Heart left ventricle (tissue), 16 donors: Measurements from ENCODE around the gene ATP6V0A1. TPM values are rescaled to one million over a fixed set of nuclear protein-coding genes. Genes with fewer than 3 reads are reported as not detected.
"Not testable (repeated sequence)": the region's sequence is repeated elsewhere in the genome, so short reads cannot be mapped to it uniquely, and the experiment has no call there.

Experiments used
- ATAC-seq, 4 donors: fragments of 200-7000 bp; cut with Tn5 transposase; one replicate each; pipeline ENCODE4 v1.9.1; 2020 to 2022; ENCODE audit warnings: moderate library complexity in 4 of 4, mild to moderate bottlenecking in 3 of 4, moderate number of reproducible peaks in 1 of 4
- DNase-seq, 5 donors: peaks; one replicate each; pipeline ENCODE4 v3.0.0-alpha.2; 2020
- H3K27ac ChIP-seq, 12 donors: fragments of 200-600 bp; sonication (generic) in 4 of 12; one replicate each; pipeline versions ENCODE4 v1.5.0 to v1.8.0; 2016 to 2022; ENCODE audit warnings: mild to moderate bottlenecking in 2 of 12
- H3K27me3 ChIP-seq, 9 donors: fragments of 200-600 bp; sonication (generic) in 2 of 9; one replicate each; pipeline versions ENCODE4 v1.5.1 to v1.8.0; 2016 to 2022; ENCODE audit warnings: mild to moderate bottlenecking in 3 of 9
- H3K36me3 ChIP-seq, 9 donors: fragments of 200-600 bp; sonication (generic) in 2 of 9; one replicate each; pipeline versions ENCODE4 v1.5.0 to v1.8.0; 2018 to 2022; ENCODE audit warnings: mild to moderate bottlenecking in 2 of 9
- H3K4me1 ChIP-seq, 12 donors: fragments of 200-600 bp; sonication (generic) in 4 of 12; one replicate each; pipeline versions ENCODE4 v1.5.0 to v1.8.0; 2016 to 2022; ENCODE audit warnings: mild to moderate bottlenecking in 3 of 12
- H3K4me3 ChIP-seq, 12 donors: fragments of 200-600 bp; sonication (generic) in 4 of 12; one replicate each; pipeline versions ENCODE4 v1.5.0 to v1.8.0; 2017 to 2022; ENCODE audit warnings: mild to moderate bottlenecking in 9 of 12, moderate library complexity in 4 of 12
- H3K9me3 ChIP-seq, 12 donors: fragments of 200-600 bp; sonication (generic) in 4 of 12; one replicate each; pipeline versions ENCODE4 v1.5.0 to v1.8.0; 2016 to 2022; ENCODE audit warnings: mild to moderate bottlenecking in 1 of 12
- CTCF ChIP-seq, 12 donors: fragments of 200-600 bp; sonication (generic) in 4 of 12; IDR thresholded peaks; one replicate each; pipeline versions ENCODE4 v1.5.0 to v1.8.0; 2018 to 2022; ENCODE audit warnings: antibody characterized with exemption in 12 of 12, mild to moderate bottlenecking in 5 of 12
- POLR2A ChIP-seq, 2 donors: fragments of 450-650 bp; IDR thresholded peaks; one replicate each; pipeline ENCODE4 v1.6.1; 2017; ENCODE audit warnings: antibody characterized with exemption in 2 of 2, mild to moderate bottlenecking in 2 of 2, moderate library complexity in 2 of 2
- WGBS, 4 donors: extraction: QIAGEN DNeasy Blood & Tissue Kit in 2 of 4; methylation state at CpG; one replicate each; pipeline versions ENCODE4 v1.1.5 to v1.1.7; 2013 to 2018; 5-methylcytosine and 5-hydroxymethylcytosine counted together
- intact Hi-C, 10 donors: fragments of 100-400 bp; cut with DNase I; formaldehyde crosslinking; loops; one replicate each; pipeline versions ENCODE4 v1.11.1 to v1.14.2; 2022
- polyA plus RNA-seq, 2 donors: library from polyadenylated mRNA; stranded (reverse); fragments of 200-250 nt; gene quantifications; one replicate each; pipeline ENCODE4 v1.2.3, GENCODE V29; 2013
- total RNA-seq, 9 donors: library from RNA; depleted of rRNA in 2 of 9; stranded (reverse); fragments of >200 nt in 2 of 9; fragmentation: NEBNext Ultra II Directional in 3 of 9; extraction: Animal tissue kit (Norgen Biotek cat#: 25700) in 3 of 9; gene quantifications; one replicate each; pipeline versions ENCODE4 v1.1.0 to v1.2.4, GENCODE V29; 2016 to 2023
- donor health status: ischemic (EF 13 %, LVEDD 7.1; RV severe dilation, severe dysfunction).
- donor health status: healthy with polysubstance abuse.
- donor health status: DM: no; HTN: yes; CAD: no.
- donor health status: DM: no; HTN: no; CAD: no.
- donor health status: ischemic (EF 25% LVEDD 6.9; RV normal size, moderate dysfunction).
- donor health status: ischemic (EF 25% LVEDD 5.7; RV mildly dilated, moderate dysfunction).
- donor health status: healthy.
- donor health status: DM: yes; HTN: yes; CAD: no.
- donor health status: ischemic (EF 35%, LVEDD 5.7; RV mildly dilated, moderate dysfunction).
- donor health status: nonischemic (EF 11% LVEDD 7.7; RV severe dilation, severe dysfunction).
- donor health status: DM: yes; HTN: yes; CAD: no.
- donor health status: PGD.
- donor health status: ischemic (EF 29% LVEDD 5.4; RV normal size, mild dysfunction).
- donor health status: nonischemic (EF 23%, LVEDD 6.1; RV moderate dilation, normal function).

The ATP6V0A1 gene
- total and polyA plus RNA-seq, 11 donors, result 24.3 to 65.9 (median 35.9) TPM

- Histone ChIP-seq H3K36me3 (peaks cover 0 to 67% (median 50%) of the 10 kb centered on the region in 9 donors), H3K27me3 (no peaks in the 10 kb centered on the region), H3K4me3 (no peak overlapping the region), H3K4me1 (peaks cover 4 to 20% (median 9%) of the 10 kb centered on the region in 12 donors), H3K9me3 (no peaks in the 10 kb centered on the region), H3K27ac (no peak overlapping the region)
- WGBS, 4 donors, result 78 to 89% (median 82%) methylated on average over 17 of the region's 17 CpGs
- no peak for ATAC-seq
- intact Hi-C loops, result no loop called here
- DNase-seq, result no peak
- TF ChIP-seq POLR2A (IDR thresholded peaks at IDR 0.05) (no peak), CTCF (IDR thresholded peaks at IDR 0.05) (no peak)
Observed at GRCh38 chr17:42541041-42541833, 82.6 kb downstream of the ATP6V0A1 start.

- no peak overlapping the region for H3K27ac ChIP-seq
- DNase-seq, result no peak
- no peak for ATAC-seq
- H3K9me3 ChIP-seq, result no peaks in the 10 kb centered on the region
- peaks cover 0 to 63% (median 49%) of the 10 kb centered on the region in 9 donors for H3K36me3 ChIP-seq
- no peak for TF ChIP-seq CTCF (IDR thresholded peaks at IDR 0.05)
- no peak for TF ChIP-seq POLR2A (IDR thresholded peaks at IDR 0.05)
- 89 to 93% (median 93%) methylated on average over 13 to 39 of the region's 39 CpGs for WGBS, 4 donors
- peaks cover 0 to 3% (median 0%) of the 10 kb centered on the region in 9 donors for H3K27me3 ChIP-seq
- H3K4me1 ChIP-seq, result peaks cover 0 to 19% (median 9%) of the 10 kb centered on the region in 12 donors
- H3K4me3 ChIP-seq, result no peak overlapping the region
- intact Hi-C loops, result no loop called here
Observed at GRCh38 chr17:42543190-42544079, 84.8 kb downstream of the ATP6V0A1 start.

GRCh38 chr17:42544874-42545283 lies 86.2 kb downstream of the ATP6V0A1 start:
- intact Hi-C loops, result no loop called here
- DNase-seq (no peak), ATAC-seq (no peak)
- H3K9me3 ChIP-seq, result no peaks in the 10 kb centered on the region
- 75 to 83% (median 81%) methylated on average over 8 of the region's 8 CpGs for WGBS, 4 donors
- no peak overlapping the region for H3K27ac ChIP-seq
- no peak overlapping the region for H3K4me3 ChIP-seq
- H3K27me3 ChIP-seq, result peaks cover 0 to 4% (median 0%) of the 10 kb centered on the region in 9 donors
- H3K36me3 ChIP-seq, result peaks cover 0 to 49% (median 37%) of the 10 kb centered on the region in 9 donors
- peaks cover 0 to 23% (median 11%) of the 10 kb centered on the region in 12 donors for H3K4me1 ChIP-seq
- no peak for TF ChIP-seq POLR2A (IDR thresholded peaks at IDR 0.05)
- no peak for TF ChIP-seq CTCF (IDR thresholded peaks at IDR 0.05)

GRCh38 chr17:42545755-42546505 lies 87.3 kb downstream of the ATP6V0A1 start:
- H3K4me3 ChIP-seq, DNase-seq, intact Hi-C loops, H3K9me3 ChIP-seq, H3K27me3 ChIP-seq, H3K27ac ChIP-seq, ATAC-seq: not testable (repeated sequence)
- WGBS, 4 donors, result 89 to 92% (median 91%) methylated on average over 9 of the region's 9 CpGs
- peaks cover 0 to 40% (median 32%) of the 10 kb centered on the region in 9 donors for H3K36me3 ChIP-seq
- H3K4me1 ChIP-seq, result peaks cover 0 to 23% (median 11%) of the 10 kb centered on the region in 12 donors
